Spleen (tissue), 11 donors: ENCODE measurements around the gene PDE4D. TPM values are rescaled to one million over a fixed set of nuclear protein-coding genes. Genes with fewer than 3 reads are reported as not detected.

Source experiments
- DNase-seq: peaks from one replicate; pipeline ENCODE4 v3.0.0-alpha.2; 2020
- H3K27ac ChIP-seq, 8 donors: fragments of 200-600 bp; sonication (generic) in 7 of 8; 1 replicate in 4 of 8; 2 replicates in 4 of 8; pipeline versions ENCODE4 v1.5.0 to v1.8.0; 2016 to 2021; ENCODE audit warnings: inconsistent platforms in 4 of 8, mild to moderate bottlenecking in 4 of 8, moderate library complexity in 1 of 8
- H3K27me3 ChIP-seq, 7 donors: fragments of 200-600 bp; sonication (generic) in 6 of 7; replicated peaks in 1 of 7; 1 replicate in 4 of 7; 2 replicates in 3 of 7; pipeline versions ENCODE4 v1.5.0 to v1.8.0; 2016 to 2021; ENCODE audit warnings: inconsistent platforms in 3 of 7, mild to moderate bottlenecking in 1 of 7
- H3K36me3 ChIP-seq, 6 donors: fragments of 200-600 bp; sonication (generic) in 5 of 6; 1 replicate in 4 of 6; 2 replicates in 2 of 6; pipeline versions ENCODE4 v1.5.0 to v1.8.0; 2016 to 2021; ENCODE audit warnings: inconsistent platforms in 2 of 6
- H3K4me1 ChIP-seq, 6 donors: fragments of 200-600 bp; sonication (generic) in 5 of 6; 1 replicate in 3 of 6; 2 replicates in 3 of 6; pipeline versions ENCODE4 v1.5.0 to v1.8.0; 2016 to 2021; ENCODE audit warnings: inconsistent platforms in 3 of 6
- H3K4me3 ChIP-seq, 8 donors: fragments of 200-600 bp; sonication (generic) in 7 of 8; 1 replicate in 4 of 8; 2 replicates in 4 of 8; pipeline versions ENCODE4 v1.5.0 to v1.8.0; 2016 to 2021; ENCODE audit warnings: inconsistent platforms in 4 of 8, mild to moderate bottlenecking in 4 of 8, moderate library complexity in 2 of 8
- H3K9me3 ChIP-seq, 8 donors: fragments of 200-600 bp; sonication (generic) in 7 of 8; 1 replicate in 4 of 8; 2 replicates in 4 of 8; pipeline versions ENCODE4 v1.5.0 to v1.8.0; 2016 to 2021; ENCODE audit warnings: inconsistent platforms in 4 of 8
- POLR2A ChIP-seq, 3 donors: fragments of 450-650 bp; IDR thresholded peaks; one replicate each; pipeline ENCODE4 v1.5.1; 2017; ENCODE audit warnings: antibody characterized with exemption in 3 of 3, mild to moderate bottlenecking in 1 of 3
- POLR2AphosphoS5 ChIP-seq, 3 donors: sonication (generic); formaldehyde crosslinking; IDR thresholded peaks; one replicate each; pipeline ENCODE4 v1.5.1; 2017; ENCODE audit warnings: antibody characterized with exemption in 3 of 3
- WGBS, 5 donors: extraction: QIAGEN DNeasy Blood & Tissue Kit in 3 of 5; methylation state at CpG; one replicate each; pipeline versions ENCODE4 v1.1.5 to v1.1.7; 2013 to 2018; 5-methylcytosine and 5-hydroxymethylcytosine counted together
- intact Hi-C: fragments of 100-400 bp; cut with DNase I; formaldehyde crosslinking; loops from one replicate; pipeline ENCODE4 v1.15.0; 2023; ENCODE audit warnings: low total_unique reads
- polyA plus RNA-seq, 3 donors: library from polyadenylated mRNA; stranded (reverse); fragments of 200-250 nt; gene quantifications; one replicate each; pipeline ENCODE4 v1.2.1, GENCODE V29; 2013
- total RNA-seq, 7 donors: library from RNA; depleted of rRNA in 3 of 7; stranded (reverse); fragments of >200 nt in 3 of 7; fragmentation: NEBNext Ultra II Directional in 4 of 7; extraction: Animal tissue kit (Norgen Biotek cat#: 25700) in 4 of 7; gene quantifications; one replicate each; pipeline versions ENCODE4 v1.1.0 to v1.2.1, GENCODE V29; 2016 to 2021
- TF ChIP-seq, protein P1 (sequence below), 11 experiments: fragments of 200-600 bp in 7 of 11; fragments of 450-650 bp in 4 of 11; sonication (generic) in 4 of 11; IDR thresholded peaks in 8 of 11; conservative IDR thresholded peaks in 3 of 11; 1 replicate in 7 of 11; 2 replicates in 4 of 11; pipeline versions ENCODE4 v1.4.0 to v1.8.0; 2016 to 2021; ENCODE audit warnings: antibody characterized with exemption in 11 of 11, inconsistent platforms in 4 of 11, mild to moderate bottlenecking in 1 of 11
- donor health status: healthy with polysubstance abuse.
- donor health status: DM: no; HTN: no; CAD: no; lungs with moderate emphysema.
- donor health status: DM: no; HTN: no; CAD: no.
- donor health status: Bipolar disorder and iron deficiency.
- donor health status: healthy.
- donor health status: DM: no; HTN: no; CAD: no.
- donor health status: DM: yes; HTN: yes; CAD: no.

The PDE4D gene
- total and polyA plus RNA-seq, 10 donors = 0.88 to 51.8 (median 18.2) TPM

DNA sequence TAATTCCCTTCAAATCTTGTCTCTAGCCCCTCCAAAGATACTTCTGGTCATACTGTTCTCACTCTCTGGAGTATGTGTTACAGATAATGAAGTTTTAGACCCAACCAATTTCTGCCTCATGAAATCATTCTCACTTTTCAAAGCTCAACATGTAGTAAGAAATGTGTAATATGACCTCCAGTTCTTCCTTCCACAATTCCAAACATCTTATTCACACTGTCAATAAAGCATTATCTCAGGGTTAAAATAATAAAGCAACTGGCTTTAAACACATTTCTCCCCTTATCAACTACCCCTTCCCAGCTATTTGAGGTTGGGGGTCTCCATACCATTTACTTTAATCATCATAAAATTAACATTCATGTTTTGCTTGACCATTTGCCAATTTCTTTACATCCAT, 656.5 kb downstream of the PDE4D start:
- H3K27ac ChIP-seq = no peak overlapping the region
- intact Hi-C loops = no loop called here
- no peaks in the 10 kb centered on the region for H3K36me3 ChIP-seq
- TF ChIP-seq, protein P1, sequence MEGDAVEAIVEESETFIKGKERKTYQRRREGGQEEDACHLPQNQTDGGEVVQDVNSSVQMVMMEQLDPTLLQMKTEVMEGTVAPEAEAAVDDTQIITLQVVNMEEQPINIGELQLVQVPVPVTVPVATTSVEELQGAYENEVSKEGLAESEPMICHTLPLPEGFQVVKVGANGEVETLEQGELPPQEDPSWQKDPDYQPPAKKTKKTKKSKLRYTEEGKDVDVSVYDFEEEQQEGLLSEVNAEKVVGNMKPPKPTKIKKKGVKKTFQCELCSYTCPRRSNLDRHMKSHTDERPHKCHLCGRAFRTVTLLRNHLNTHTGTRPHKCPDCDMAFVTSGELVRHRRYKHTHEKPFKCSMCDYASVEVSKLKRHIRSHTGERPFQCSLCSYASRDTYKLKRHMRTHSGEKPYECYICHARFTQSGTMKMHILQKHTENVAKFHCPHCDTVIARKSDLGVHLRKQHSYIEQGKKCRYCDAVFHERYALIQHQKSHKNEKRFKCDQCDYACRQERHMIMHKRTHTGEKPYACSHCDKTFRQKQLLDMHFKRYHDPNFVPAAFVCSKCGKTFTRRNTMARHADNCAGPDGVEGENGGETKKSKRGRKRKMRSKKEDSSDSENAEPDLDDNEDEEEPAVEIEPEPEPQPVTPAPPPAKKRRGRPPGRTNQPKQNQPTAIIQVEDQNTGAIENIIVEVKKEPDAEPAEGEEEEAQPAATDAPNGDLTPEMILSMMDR (IDR thresholded peaks at IDR 0.05 in 8 of 11, conservative IDR thresholded peaks at IDR 0.05 in 3 of 11) = no peak
- TF ChIP-seq POLR2AphosphoS5 (IDR thresholded peaks at IDR 0.05) = no peak
- no peak for TF ChIP-seq POLR2A (IDR thresholded peaks at IDR 0.05)
- peaks cover 0 to 6% (median 0%) of the 10 kb centered on the region in 6 donors for H3K4me1 ChIP-seq
- DNase-seq = no peak
- no peaks in the 10 kb centered on the region for H3K9me3 ChIP-seq
- H3K27me3 ChIP-seq = no peaks in the 10 kb centered on the region
- no peak overlapping the region for H3K4me3 ChIP-seq

DNA sequence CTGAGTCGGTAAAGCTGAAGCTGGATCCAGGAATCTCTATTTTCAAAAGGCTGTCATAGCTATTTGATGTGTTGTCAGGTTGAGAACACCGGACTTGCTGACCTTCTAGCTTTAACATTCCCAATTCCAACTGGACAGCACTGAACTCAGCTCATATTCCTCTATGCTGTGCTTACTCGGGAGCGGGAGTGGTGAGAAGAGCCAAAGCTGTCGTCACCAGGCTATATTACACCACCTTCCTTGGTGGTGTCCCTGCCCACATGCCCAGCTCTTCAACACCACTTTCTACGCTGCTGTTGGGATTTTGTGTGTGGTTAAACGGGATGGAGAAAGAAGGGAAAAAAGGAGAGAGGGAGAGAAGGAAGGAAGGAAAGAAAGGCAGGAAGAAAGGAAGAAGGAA, 657.1 kb downstream of the PDE4D start:
- Histone ChIP-seq H3K27ac (no peak overlapping the region), H3K36me3 (no peaks in the 10 kb centered on the region), H3K4me1 (peaks cover 0 to 3% (median 0%) of the 10 kb centered on the region in 6 donors), H3K9me3 (no peaks in the 10 kb centered on the region), H3K4me3 (no peak overlapping the region), H3K27me3 (no peaks in the 10 kb centered on the region)
- DNase-seq = no peak
- no peak for TF ChIP-seq POLR2A (IDR thresholded peaks at IDR 0.05)
- TF ChIP-seq POLR2AphosphoS5 (IDR thresholded peaks at IDR 0.05) = no peak
- TF ChIP-seq, protein P1 (IDR thresholded peaks at IDR 0.05 in 8 of 11, conservative IDR thresholded peaks at IDR 0.05 in 3 of 11) = no peak
- intact Hi-C loops = no loop called here
- WGBS, 5 donors = 75 to 89% (median 82%) methylated on average over 7 of the region's 7 CpGs

DNA sequence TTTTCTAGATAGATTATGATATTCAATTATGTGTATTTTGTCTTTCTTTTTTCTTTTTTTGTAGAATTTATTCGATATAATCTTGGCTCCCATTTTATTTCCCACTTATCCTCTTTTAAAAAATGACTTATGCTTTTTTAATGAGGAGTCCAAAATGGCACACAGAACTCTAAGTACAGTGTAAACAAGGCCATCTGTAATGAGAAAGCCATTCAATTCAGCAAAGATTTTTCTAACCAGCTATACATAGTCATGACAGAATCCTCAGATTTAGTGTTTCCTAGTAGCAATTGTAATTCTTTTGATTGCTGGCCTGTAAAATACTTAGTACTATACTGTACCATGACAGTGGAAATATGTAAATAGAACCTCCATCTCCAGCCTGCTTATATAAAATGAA, 659.3 kb downstream of the PDE4D start:
- Histone ChIP-seq H3K4me1 (no peaks in the 10 kb centered on the region), H3K36me3 (no peaks in the 10 kb centered on the region), H3K27me3 (no peaks in the 10 kb centered on the region), H3K27ac (no peak overlapping the region), H3K4me3 (no peak overlapping the region), H3K9me3 (no peaks in the 10 kb centered on the region)
- WGBS, 5 donors = 66 to 88% (median 77%) methylated on average over 1 of the region's 1 CpG
- no peak for DNase-seq
- TF ChIP-seq POLR2A (IDR thresholded peaks at IDR 0.05) = no peak
- TF ChIP-seq, protein P1 (IDR thresholded peaks at IDR 0.05 in 8 of 11, conservative IDR thresholded peaks at IDR 0.05 in 3 of 11) = no peak
- no peak for TF ChIP-seq POLR2AphosphoS5 (IDR thresholded peaks at IDR 0.05)
- intact Hi-C loops = no loop called here

DNA sequence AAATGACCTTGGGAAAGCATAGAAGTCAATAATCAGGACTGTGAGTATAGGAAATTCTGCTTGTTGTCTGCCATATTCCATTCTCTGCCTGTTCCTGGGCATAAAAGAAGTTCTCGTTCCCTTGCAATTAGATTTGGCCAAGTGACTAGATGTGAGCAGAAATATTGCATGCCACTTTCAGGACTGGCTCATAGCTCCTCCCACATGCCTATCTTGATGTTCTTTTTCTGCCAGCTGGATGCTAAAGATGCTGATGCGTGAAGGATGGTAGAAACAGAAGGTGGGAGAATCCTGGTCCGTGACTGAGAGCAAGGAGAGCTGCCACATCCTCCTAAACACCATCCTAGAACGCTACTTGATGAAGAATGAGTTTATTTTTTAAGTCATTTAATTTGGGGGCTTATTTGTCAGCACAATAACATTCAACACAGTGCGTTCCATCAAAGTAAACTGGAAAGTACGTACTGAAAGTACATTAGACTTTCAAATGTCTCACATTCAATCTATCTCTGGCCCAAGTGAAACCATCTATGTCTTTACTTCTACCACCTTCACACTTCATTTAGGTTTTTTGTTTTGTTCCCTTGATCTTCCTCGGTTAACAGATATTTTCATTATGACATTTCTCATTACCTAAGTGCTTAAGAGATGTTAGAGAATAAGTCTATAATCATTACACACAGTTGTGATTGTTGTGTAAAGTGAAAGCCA, 662.1 kb downstream of the PDE4D start:
- intact Hi-C loops = no loop called here
- TF ChIP-seq, protein P1 (IDR thresholded peaks at IDR 0.05 in 8 of 11, conservative IDR thresholded peaks at IDR 0.05 in 3 of 11) = no peak
- TF ChIP-seq POLR2A (IDR thresholded peaks at IDR 0.05) (no peak), POLR2AphosphoS5 (IDR thresholded peaks at IDR 0.05) (no peak)
- Histone ChIP-seq H3K4me3 (no peak overlapping the region), H3K27me3 (no peaks in the 10 kb centered on the region), H3K4me1 (no peaks in the 10 kb centered on the region), H3K27ac (no peak overlapping the region), H3K36me3 (no peaks in the 10 kb centered on the region), H3K9me3 (no peaks in the 10 kb centered on the region)
- 72 to 92% (median 87%) methylated on average over 7 of the region's 7 CpGs for WGBS, 5 donors
- no peak for DNase-seq
